ENCODE measurements around the gene RMDN2. TPM values are rescaled to one million over a fixed set of nuclear protein-coding genes. Genes with fewer than 3 reads are reported as not detected.

RMDN2 gene
- total RNA-seq, 1 donor from 2014 or later: 1.3 TPM

DNA sequence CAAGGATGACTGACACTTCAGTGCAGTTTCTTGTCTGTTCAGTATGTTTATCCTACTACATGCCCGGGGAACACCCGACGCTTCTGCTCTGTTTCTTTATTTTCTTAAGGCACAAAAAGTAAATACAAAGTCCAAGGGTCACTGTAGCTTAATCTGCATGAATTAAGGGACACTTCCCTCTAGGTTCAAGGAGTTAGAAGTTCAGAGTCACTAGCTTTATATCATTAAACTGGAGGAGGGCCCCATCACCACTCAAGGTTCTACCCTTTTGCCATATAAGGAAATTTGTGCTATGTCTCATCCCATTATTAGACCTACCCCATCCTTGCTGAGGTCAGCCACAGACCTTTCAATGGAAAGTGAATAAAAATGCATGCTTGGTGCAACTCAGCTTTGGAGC, 27.6 kb upstream of the RMDN2 start:
- no peak for DNase-seq (ENCODE audit: low read depth in 2 of 2)

DNA sequence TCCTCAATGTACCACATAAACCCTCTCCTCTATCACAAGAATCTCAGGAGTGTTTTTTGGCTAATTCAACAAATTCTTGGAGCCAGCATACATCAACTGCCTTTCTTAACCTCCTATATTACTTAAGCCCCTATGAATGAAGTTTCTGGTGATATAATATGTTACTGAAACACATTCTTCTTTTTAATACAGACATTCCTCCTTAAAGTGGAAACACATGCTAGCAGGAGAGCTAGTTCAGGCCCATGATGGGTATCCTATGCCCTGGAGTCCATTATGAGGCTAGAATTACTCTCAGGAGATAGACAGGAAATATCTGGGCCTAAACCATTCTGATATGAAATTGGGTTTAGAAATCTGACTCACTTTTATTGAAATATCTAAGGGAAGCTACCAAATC, 26.6 kb upstream of the RMDN2 start:
- DNase-seq (ENCODE audit: low read depth in 2 of 2): no peak

GRCh38 chr2:37902991-37903390, 22.1 kb upstream of the RMDN2 start:
- DNase-seq (ENCODE audit: low read depth in 2 of 2): no peak

- no peak for DNase-seq (ENCODE audit: low read depth in 2 of 2)
Measured at GRCh38 chr2:37904425-37904824, 20.7 kb upstream of the RMDN2 start.

GRCh38 chr2:37904993-37905392, 20.1 kb upstream of the RMDN2 start:
- DNase-seq (ENCODE audit: low read depth in 2 of 2): no peak

DNA sequence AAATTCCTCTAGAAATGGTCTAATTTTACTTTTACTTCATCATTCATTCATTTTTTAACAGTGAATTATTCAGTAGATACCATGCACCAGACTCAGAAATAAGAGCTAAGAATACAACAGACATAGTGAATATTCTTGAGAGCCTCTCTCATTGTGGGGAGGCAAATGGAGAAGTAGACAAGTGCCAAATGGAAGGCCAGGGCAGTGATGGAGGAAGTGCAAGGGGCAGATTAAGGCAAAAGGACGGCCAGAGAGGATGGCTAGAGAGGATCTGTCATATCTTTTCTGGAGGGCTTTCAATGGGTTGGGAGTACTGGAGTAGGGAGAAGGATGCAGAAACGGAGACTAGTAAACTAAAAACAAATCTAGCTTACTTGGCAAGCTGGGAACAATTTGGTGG, 19.0 kb upstream of the RMDN2 start:
- DNase-seq (ENCODE audit: low read depth in 2 of 2): no peak

DNA sequence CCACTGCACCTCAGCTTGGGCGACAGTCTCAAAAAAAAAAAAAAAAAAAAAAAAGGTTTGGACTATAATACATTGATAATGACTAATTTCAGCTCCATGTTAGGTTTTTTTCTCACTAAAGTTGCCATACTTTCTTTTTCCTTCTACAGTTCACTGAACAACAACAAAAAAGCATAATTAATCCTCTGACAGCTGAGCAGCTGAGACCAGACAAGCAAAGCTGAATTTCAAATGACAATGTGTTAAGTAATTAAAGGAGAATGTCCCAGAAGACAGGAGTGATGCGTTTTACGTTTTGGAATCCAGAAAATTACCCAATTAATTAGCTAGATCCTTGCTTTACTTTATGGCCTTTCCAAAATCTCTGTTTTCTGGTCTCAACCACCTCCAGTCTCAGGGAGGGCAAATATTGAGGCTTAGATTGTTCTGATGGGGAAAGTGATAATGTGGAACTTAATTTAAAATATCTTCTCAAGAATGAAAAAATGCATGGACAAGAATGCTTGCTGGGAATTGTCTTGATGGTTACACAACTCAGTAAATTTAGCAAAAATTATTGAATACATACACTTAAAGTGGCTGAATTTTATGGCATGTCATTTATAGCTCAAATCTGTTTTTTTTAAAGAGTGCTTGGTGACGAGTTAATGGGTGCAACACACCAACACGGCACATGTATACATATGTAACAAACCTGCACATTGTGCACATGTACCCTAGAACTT, 17.4 kb upstream of the RMDN2 start:
- no peak for DNase-seq (ENCODE audit: low read depth in 2 of 2)

- DNase-seq (ENCODE audit: low read depth in 2 of 2): no peak
Measured at GRCh38 chr2:37911296-37911873, 13.7 kb upstream of the RMDN2 start.

- DNase-seq (ENCODE audit: low read depth in 2 of 2): peak in 1 of 2 donors; percentile 3
Measured at GRCh38 chr2:37912056-37912455, 13.0 kb upstream of the RMDN2 start.

- DNase-seq (ENCODE audit: low read depth in 2 of 2): no peak
Measured at GRCh38 chr2:37912616-37913015, 12.5 kb upstream of the RMDN2 start.

- DNase-seq (ENCODE audit: low read depth in 2 of 2): no peak
Measured at GRCh38 chr2:37914340-37914739, 10.7 kb upstream of the RMDN2 start.

GRCh38 chr2:37915773-37916172, 9.3 kb upstream of the RMDN2 start:
- no peak for DNase-seq (ENCODE audit: low read depth in 2 of 2)

- peak in 1 of 2 donors; percentile 10 for DNase-seq (ENCODE audit: low read depth in 2 of 2)
Measured at GRCh38 chr2:37916512-37917082, 8.5 kb upstream of the RMDN2 start.

DNA sequence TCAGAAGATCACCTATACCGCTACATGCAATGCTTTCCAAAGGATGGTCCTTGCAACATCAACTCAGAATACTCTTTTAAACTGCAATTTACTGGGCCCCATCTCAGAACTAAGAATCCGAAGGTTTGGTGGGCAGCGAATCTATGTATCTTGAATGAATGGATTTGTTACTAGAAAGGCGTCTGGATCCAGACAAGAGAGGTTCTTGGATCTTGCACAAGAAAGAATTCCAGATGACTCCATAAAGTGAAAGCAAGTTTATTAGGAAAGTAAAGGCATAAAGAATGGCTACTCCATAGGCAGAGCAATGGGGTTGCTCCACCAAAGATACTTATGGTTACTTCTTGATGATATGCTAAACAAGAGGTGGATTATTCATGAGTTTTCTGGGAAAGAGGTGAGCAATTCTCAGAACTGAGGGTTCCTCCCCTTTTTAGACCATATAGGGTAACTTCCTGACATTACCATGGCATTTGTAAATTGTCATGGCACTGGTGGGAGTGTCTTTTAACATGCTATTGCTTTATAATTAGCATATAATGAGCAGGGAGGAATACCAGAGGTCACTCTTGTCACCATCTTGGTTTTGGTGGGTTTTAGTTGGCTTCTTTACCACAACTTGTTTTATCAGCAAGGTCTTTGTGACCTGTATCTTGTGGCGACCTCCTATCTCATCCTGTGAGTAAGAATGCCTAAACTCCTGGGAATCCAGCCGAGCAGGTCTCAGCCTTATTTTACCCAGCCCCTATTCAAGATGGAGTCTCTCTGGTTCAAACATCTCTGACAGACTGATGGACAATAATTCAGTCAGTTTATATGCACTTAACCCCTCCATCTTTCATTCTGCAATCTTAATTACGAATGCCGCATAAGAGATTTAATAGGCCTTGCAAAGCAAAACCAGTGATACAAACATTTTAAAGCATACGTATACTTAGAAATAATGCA, 7.5 kb upstream of the RMDN2 start:
- no peak for DNase-seq (ENCODE audit: low read depth in 2 of 2)

DNA sequence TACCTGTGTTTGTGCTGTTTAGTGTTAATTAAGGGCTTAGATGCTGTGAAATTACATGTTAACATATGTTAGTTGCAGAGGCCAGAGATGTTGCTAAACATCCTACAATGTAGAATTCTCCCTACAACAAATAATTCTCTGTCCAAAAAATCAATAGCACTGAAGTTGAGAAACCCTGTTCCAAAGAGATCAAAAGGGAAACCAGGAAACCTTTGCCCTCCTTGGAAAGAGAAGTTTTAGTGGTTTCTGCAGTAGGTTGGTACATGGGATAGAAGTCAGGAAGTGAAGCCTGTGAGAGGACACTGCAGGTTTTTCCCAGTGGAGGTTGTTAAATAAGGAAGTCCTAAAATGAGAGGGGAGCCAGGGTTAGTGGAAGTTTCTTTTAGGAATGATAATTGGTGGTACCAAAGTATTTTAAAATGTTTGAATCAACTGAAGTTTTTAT, 6.3 kb upstream of the RMDN2 start:
- DNase-seq (ENCODE audit: low read depth in 2 of 2): no peak

- DNase-seq (ENCODE audit: low read depth in 2 of 2): no peak
Measured at GRCh38 chr2:37919631-37920032, 5.5 kb upstream of the RMDN2 start.

DNA sequence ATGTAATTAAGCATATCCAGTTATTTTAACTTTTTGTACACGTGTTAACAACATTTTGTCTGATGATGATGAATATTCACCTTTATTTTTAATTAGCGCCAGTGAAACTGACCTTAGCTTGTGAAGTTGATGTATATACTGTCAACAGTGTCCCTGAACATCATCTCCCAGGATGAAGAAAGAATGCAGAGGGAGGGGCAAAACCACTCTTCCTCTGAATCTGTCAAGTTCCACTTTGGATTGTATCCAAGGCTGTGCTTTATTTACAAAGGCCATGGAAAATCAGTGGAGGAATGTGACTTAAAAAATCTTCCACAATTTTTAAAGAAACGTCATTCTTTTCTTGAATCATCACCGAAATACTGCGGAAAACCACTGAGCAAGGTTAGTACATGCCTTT, 4.5 kb upstream of the RMDN2 start:
- DNase-seq (ENCODE audit: low read depth in 2 of 2): no peak

- no peak for DNase-seq (ENCODE audit: low read depth in 2 of 2)
Measured at GRCh38 chr2:37921781-37922180, 3.3 kb upstream of the RMDN2 start.

- no peak for DNase-seq (ENCODE audit: low read depth in 2 of 2)
Measured at GRCh38 chr2:37923308-37924055, 1.6 kb upstream of the RMDN2 start.

DNA sequence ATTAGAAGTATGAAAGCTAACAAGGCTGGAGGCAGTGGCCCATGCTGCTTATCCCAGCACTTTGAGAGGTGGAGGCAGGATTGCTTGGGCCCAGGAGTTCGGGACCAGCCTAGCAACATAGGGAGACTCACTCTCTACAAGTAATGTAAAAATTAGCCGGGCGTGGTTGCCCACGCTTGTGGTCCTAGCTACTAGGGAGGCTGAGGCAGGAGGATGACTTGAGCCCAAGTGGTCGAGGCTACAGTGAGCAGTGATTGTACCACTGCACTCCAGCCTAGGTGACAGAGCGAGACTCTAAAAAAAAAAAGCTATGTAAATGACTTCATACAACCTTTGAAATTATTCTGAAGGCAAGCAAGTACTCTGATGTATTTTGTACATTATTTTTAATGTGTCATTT, 1.5 kb downstream of the RMDN2 start:
- no peak for DNase-seq (ENCODE audit: low read depth in 2 of 2)

DNA sequence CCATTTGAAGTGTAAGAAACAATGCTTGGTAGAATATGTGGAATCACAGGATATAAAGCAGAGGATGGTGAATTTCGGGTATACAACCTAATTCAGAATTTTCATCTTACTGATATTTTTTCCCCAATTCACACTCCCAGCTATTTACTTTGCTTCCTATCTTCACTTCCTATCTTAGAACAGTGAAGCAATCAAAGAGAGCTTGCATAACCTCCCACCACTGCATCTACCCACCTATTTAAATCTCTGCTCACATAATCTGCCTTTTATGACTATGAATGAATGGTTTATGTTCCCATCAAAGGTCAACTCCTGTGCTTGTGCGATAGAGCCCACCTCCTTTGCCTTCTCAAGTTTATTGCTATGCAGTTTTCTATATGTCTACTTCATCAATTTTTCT, 3.3 kb downstream of the RMDN2 start:
- no peak for DNase-seq (ENCODE audit: low read depth in 2 of 2)

Measured in dermis microvascular lymphatic vessel endothelial cell (primary cell).